GM21381 (cell line): Measurements from ENCODE around the gene RPL7A.
"Not testable (repeated sequence)": the region's sequence is repeated elsewhere in the genome, so short reads cannot be mapped to it uniquely, and the experiment has no call there.

ENCODE experiments used
- ATAC-seq: cut with Tn5 transposase; IDR thresholded peaks from one replicate; pipeline ENCODE4 v1.9.1; 2021; ENCODE audit warnings: mild to moderate bottlenecking, moderate library complexity; ENCODE audit not compliant: unreplicated experiment

Gene RPL7A

DNA sequence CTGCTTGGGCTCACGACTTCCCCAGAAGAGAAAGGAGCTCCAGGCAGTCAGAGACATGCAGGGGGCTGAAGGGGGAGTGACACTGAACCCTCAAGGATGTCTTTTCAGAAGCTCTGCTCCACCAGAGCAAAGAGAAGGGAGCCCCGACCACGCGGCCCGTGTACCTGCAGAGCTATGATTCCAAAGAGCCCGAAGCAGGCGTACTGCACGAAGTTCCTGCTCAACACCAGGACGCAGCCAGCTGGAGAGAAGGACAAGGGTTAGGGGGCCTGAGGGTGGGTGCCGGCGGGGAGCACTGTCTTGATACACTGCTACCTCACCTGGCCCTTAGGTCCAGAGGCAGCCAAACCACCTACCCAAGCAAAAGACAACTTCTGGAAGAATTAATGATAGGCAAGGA lies 18.4 kb downstream of the RPL7A start:
- ATAC-seq: no peak

- no peak for ATAC-seq
These were observed 19.2 kb downstream of the RPL7A start for GRCh38 chr9:133367221-133367620.

- ATAC-seq: no peak
These were observed 19.8 kb downstream of the RPL7A start for GRCh38 chr9:133367778-133368177.

DNA sequence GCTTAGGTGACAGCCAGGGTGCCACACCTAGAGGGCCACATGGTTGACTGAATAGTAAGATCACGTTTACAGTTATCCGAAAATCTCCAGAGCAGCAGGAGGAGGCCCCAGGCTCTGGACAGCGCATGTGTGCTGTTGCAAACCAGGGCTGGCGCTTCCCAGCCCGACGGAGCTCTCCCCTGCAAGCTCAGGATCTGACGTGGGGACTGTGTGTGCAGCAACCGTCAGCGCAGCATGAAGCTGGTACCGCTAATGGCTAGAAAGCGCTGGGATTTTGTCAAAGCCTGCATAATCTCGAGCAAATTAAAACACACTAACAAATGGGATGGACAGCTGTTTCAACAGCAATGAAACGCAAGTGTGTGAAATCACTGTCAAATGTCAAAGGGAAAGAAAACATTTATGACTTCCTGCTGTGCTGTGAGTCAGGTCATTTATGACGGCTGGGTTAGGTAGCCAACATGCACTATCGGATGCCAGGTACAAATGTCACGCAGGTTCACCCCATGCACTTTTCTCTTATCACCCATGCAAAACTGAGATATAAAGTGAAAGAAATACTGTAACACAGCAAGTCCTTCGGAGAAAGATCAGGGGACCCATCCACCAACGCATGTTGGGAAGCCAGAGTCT lies 20.3 kb downstream of the RPL7A start:
- ATAC-seq: no peak

DNA sequence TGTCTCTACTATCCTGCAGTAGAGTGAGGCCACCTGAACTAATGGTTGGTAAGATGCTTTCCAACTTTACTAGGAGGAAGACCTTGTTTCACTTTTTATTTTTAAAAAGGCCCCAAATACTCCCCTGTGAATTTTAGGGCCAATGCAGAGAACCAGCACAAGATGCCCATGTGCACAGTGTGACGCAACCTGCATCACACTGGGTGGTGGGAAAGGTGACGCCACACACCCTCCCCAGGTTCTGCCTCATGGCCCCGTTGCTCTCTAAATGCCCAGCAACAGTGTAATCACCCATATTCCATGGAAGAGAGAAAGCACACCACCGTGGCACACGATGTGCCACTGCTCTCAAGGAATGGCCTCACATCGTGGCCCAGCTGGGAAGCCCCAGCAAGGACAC lies 21.4 kb downstream of the RPL7A start:
- ATAC-seq: no peak

DNA sequence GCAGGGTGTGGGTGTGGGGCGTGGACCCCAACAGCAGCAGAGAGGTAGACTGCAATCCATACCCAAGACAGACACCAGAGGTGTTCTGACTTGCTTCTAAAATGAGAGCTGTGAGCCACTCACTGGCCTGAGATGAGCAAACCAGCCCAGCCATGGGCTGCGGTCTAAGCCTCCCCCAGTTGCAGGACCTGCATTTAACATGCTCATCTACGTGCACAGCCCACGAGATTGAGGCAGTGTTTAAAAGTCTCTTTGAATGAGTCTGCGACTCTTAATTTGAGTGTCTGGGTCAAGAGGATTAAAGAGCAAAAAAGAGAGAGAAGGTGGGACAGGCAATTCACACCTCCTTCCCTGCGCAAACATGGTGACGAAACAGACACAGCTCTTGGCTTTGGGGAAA lies 21.9 kb downstream of the RPL7A start:
- ATAC-seq: no peak

- ATAC-seq: no peak
These were observed 22.7 kb downstream of the RPL7A start for GRCh38 chr9:133370685-133371084.

- ATAC-seq: no peak
These were observed 23.3 kb downstream of the RPL7A start for GRCh38 chr9:133371261-133371711.

DNA sequence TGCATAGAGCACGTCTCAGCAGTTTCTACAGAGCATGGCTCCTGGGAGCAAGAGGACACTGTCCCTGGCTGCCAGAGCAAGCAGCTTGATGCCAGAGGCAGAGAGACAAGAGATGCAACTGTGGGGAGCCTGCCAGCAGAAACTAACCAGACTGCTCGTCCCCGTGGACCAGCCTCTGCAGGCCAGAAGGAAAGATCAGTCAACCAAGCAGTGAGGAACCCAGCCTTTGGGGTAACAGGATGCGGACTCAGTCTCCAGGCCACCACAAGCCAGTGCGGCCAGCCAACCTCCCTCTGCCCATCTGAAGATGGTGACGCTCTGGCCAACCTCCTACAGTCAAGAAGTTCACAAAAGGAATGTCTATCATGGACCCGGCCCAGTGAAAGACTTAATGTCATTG lies 24.1 kb downstream of the RPL7A start:
- ATAC-seq: no peak

DNA sequence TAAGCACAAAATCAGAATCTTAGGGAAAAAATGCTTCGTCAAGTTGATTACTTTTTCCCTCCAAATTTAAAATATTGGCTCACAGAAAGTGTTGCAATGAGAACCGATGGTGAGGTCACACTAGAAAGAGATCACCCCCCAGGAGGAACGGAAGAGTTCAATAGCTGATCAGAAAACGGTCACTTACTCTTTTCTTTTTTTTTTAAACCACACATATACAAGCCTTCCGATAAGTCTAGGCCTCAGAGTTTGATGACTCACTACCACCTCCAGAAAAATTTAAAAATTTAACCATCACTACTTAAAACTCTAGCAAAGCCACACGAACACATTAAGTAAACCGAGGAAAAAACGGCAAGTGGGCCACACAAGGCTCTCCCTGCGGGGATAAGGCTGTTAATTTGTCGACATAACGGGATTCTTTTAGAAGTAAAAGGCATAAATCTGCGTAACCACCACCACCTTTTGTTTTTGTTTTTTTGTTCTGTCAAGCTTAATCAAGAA lies 26.6 kb downstream of the RPL7A start:
- no peak for ATAC-seq

- peak; percentile 11 for ATAC-seq
These were observed 27.2 kb downstream of the RPL7A start for GRCh38 chr9:133375116-133375723.

DNA sequence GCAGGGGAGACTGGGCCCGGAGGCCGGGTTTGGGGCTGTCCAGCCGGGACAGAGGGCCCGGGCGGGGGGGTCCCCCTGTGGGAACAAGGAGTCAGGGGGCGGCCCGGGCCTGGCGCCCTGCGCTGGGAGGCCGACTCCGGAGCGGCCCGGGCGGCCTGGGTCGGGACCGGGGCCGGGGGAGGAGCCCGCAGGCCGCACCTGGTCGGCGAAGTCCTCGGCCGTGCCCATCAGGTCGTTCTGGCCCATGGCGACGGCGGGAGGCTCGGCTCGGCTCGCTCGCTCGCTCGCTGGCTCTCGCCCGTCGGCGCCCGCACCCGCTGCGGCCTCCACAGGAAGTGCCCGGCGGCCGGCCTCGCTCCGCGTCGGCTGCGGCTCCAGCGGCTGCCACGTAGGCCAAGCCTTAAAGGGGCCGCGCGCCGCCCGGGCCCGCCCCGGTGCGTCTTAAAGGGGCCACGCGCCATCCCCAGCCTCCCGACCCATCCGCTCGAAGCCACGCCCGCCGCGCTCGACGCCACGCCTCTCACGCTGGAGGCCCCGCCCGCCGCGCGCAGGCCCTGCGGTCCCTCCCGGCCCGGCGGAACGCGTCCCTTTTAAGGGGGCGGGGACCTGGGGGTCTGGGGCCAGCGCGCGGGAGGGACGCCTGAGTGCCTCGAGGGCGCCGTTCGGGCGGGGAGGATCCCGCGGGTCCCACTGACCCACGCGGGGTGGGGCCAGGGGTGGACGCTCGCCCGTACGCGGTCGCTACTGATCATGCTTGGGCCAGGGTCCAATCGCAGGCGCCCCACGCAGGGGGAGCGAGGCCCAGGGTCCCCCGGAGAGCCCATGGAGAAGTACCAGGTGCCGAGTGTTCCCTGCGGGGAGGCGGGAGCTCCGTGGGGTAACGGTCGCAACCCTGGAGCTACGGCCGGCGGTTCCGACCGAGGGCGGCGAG lies 28.0 kb downstream of the RPL7A start, which contains the start of the genes STKLD1 and SURF4:
Gene STKLD1, plus strand, starts transcription at position 643 of the 931 bp plus-strand sequence. Its CDS starts 108 bp downstream, at position 751.
Gene SURF4, minus strand, starts transcription at position 337 of the 931 bp plus-strand sequence. Its CDS starts 91 bp downstream, at position 246.
- peak; percentile 89 for ATAC-seq

- ATAC-seq: not testable (repeated sequence)
These were observed 29.3 kb downstream of the RPL7A start for GRCh38 chr9:133377280-133377679.

GRCh38 chr9:133377721-133378216 lies 29.8 kb downstream of the RPL7A start:
- ATAC-seq: no peak

DNA sequence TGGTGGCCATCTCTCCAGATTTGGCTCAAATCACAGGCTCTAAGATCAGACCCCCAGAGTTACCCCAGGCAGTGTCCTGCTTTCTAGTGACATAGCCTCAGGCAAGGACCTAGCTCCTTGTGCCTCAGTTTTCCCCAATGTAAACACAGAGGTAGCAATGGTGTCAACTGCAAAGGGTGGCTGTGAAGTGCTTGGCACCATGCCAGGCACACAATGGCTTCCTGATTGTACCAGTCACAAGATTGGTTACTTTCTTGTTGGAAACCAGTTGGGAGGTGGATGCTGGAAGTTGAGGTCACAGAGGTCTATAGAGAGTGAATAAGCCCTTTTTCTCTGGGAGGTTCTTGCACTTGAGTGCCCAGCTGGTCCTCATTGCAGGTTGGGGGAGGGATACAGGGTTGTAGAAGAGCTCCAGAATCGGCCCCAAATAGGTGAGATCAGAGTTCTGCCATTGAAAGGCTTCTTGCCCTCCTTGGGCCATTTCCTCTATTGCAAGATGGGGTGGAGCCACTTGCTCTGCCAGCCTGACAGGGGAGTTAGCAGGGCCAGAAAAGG lies 30.5 kb downstream of the RPL7A start:
- ATAC-seq: no peak

- ATAC-seq: no peak
These were observed 31.4 kb downstream of the RPL7A start for GRCh38 chr9:133379153-133380086.

DNA sequence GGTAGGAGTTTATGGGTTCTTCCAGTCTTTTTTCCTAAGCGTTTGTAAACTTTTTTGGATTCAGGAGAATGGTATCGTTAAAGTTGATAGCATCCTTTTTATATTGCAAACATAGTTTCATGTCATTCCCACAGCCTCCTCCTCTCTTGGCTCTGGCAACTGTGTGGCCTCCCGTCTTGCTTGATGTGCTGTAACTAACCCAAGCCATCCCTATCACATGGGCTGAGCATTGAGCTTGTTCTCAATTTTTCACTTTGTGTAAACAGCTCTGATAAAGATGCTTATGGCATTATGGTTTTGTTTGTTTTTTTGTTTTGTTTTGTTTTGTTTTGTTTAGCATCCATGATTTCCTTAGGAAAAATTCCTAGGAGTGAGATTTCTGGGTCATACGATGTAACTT lies 32.7 kb downstream of the RPL7A start:
- no peak for ATAC-seq

DNA sequence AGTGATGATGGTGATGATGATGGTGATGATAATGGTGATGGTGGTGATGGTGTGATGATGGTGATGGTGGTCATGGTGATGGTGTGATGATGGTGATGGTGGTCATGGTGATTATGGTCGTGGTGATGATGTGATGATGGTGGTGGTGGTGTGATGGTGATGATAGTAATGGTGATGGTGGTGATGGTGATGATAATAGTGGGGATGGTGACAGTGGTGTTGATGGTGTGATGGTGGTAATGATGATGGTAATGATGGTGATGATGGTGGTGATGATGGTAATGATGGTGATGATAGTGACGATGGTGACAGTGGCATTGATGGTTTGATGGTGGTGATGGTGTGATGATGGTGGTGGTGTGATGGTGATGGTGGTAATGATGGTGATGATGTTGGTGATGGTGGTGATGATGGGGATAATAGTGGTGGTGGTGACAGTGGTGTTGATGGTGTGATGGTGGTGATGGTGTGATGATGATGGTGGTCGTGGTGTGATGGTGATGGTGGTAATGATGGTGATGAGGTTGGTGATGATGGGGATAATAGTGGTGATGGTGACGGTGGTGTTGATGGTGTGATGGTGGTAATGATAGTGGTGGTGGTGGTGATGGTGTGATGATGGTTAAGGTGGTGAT lies 34.6 kb downstream of the RPL7A start:
- ATAC-seq: no peak

- ATAC-seq: no peak
These were observed 35.4 kb downstream of the RPL7A start for GRCh38 chr9:133383438-133383837.
